SU-DHL-6 (cell line): ENCODE data around the gene TMEM38B.

Source experiments
- CTCF ChIP-seq: fragments of 200-600 bp; sonication (generic); IDR thresholded peaks from one replicate; pipeline ENCODE4 v1.5.1; 2017; ENCODE audit warnings: antibody characterized with exemption, mild to moderate bottlenecking, low read length, moderate library complexity; ENCODE audit not compliant: insufficient read depth, poor library complexity, severe bottlenecking
- EZH2phosphoT487 ChIP-seq: fragments of 200-600 bp; sonication (generic), shearing (Covaris generic); conservative IDR thresholded peaks from 2 replicates; pipeline ENCODE4 v1.6.1; 2018; ENCODE audit warnings: mild to moderate bottlenecking, antibody characterized with exemption, low read length, moderate library complexity, mixed read lengths

GRCh38 chr9:105822814-105823213 is 128.5 kb downstream of the TMEM38B start:
- TF ChIP-seq CTCF (no peak), EZH2phosphoT487 (no peak)
